Neural cell (in vitro differentiated cells): Measurements from ENCODE around the gene EYS. TPM values are rescaled to one million over a fixed set of nuclear protein-coding genes. Genes with fewer than 3 reads are reported as not detected.

Experiments used
- H2AFZ ChIP-seq: fragments of 200-600, 300-800 bp; sonication (generic), shearing (Covaris generic); 2 replicates; pipeline ENCODE4 v1.6.0; 2014; ENCODE audit warnings: low read depth, mild to moderate bottlenecking, antibody characterized with exemption, low read length, moderate library complexity
- H3F3A ChIP-seq: fragments of 200-600 bp; shearing (Covaris generic); 2 replicates; pipeline ENCODE4 v1.6.1; 2016; ENCODE audit warnings: mild to moderate bottlenecking, moderate library complexity, mixed read lengths, antibody characterized with exemption, low read length; ENCODE audit not compliant: insufficient read depth, poor library complexity, severe bottlenecking
- H3K27ac ChIP-seq: fragments of 200-600, 300-800 bp; sonication (generic), shearing (Covaris generic); 2 replicates; pipeline ENCODE4 v1.5.1; 2014; ENCODE audit warnings: mild to moderate bottlenecking, low read length, moderate library complexity
- H3K27me3 ChIP-seq: fragments of 300-800, 200-600 bp; sonication (generic), shearing (Covaris generic); 2 replicates; pipeline ENCODE4 v1.6.0; 2014; ENCODE audit warnings: mild to moderate bottlenecking, low read depth, low read length, moderate library complexity; ENCODE audit not compliant: insufficient read depth
- H3K36me3 ChIP-seq: fragments of 300-800, 200-600 bp; sonication (generic), shearing (Covaris generic); 2 replicates; pipeline ENCODE4 v1.5.1; 2014; ENCODE audit warnings: mild to moderate bottlenecking, antibody characterized with exemption, low read length, moderate library complexity; ENCODE audit not compliant: insufficient read depth
- H3K4me2 ChIP-seq: fragments of 300-800, 200-600 bp; sonication (generic), shearing (Covaris generic); 2 replicates; pipeline ENCODE4 v1.6.0; 2014; ENCODE audit warnings: mild to moderate bottlenecking, low read length
- H3K4me3 ChIP-seq: fragments of 300-800, 200-600 bp; sonication (generic), shearing (Covaris generic); 2 replicates; pipeline ENCODE4 v1.5.1; 2014; ENCODE audit warnings: mild to moderate bottlenecking, low read length, moderate library complexity
- H3K79me2 ChIP-seq: fragments of 200-600 bp; shearing (Covaris generic); replicated peaks from 2 replicates; pipeline ENCODE4 v1.6.0; 2014; ENCODE audit warnings: mild to moderate bottlenecking, low read length, moderate library complexity; ENCODE audit not compliant: insufficient read depth
- H3K9ac ChIP-seq: fragments of 300-800, 200-600 bp; sonication (generic), shearing (Covaris generic); 2 replicates; pipeline ENCODE4 v1.6.1; 2016; ENCODE audit warnings: mild to moderate bottlenecking, low read length, mixed read lengths
- H3K9me2 ChIP-seq: fragments of 200-600 bp; shearing (Covaris generic); 2 replicates; pipeline ENCODE4 v1.6.1; 2016; ENCODE audit warnings: mild to moderate bottlenecking, low read length, mixed read lengths; ENCODE audit not compliant: insufficient read depth
- H3K9me3 ChIP-seq: fragments of 200-600, 300-800 bp; sonication (generic), shearing (Covaris generic); 2 replicates; pipeline ENCODE4 v1.6.1; 2016; ENCODE audit warnings: mild to moderate bottlenecking, mixed run types, low read length, moderate library complexity, mixed read lengths
- H4K20me1 ChIP-seq: fragments of 200-600 bp; shearing (Covaris generic); 2 replicates; pipeline ENCODE4 v1.6.1; 2016; ENCODE audit warnings: mild to moderate bottlenecking, mixed run types; ENCODE audit not compliant: insufficient read depth
- EP300 ChIP-seq: fragments of 450-650 bp; conservative IDR thresholded peaks from 2 replicates; pipeline ENCODE4 v1.6.1; 2014; ENCODE audit warnings: antibody characterized with exemption, mild to moderate bottlenecking, moderate library complexity; ENCODE audit not compliant: poor library complexity, severe bottlenecking
- EZH2 ChIP-seq: fragments of 200-600, 300-800 bp; shearing (Covaris generic), sonication (generic); IDR thresholded peaks from 2 replicates; pipeline ENCODE4 v1.6.1; 2014; ENCODE audit warnings: antibody characterized with exemption, low read length, borderline replicate concordance, mild to moderate bottlenecking; ENCODE audit not compliant: insufficient read depth, poor library complexity, severe bottlenecking
- MXI1 ChIP-seq: fragments of 450-650 bp; conservative IDR thresholded peaks from 2 replicates; pipeline ENCODE4 v1.6.1; 2014; ENCODE audit warnings: antibody characterized with exemption, mild to moderate bottlenecking; ENCODE audit not compliant: poor library complexity, severe bottlenecking
- POLR2AphosphoS5 ChIP-seq: IDR thresholded peaks from 2 replicates; pipeline ENCODE4 v1.6.1; 2012
- RAD21 ChIP-seq: fragments of 450-650 bp; conservative IDR thresholded peaks from 2 replicates; pipeline ENCODE4 v1.6.1; 2014; ENCODE audit warnings: antibody characterized with exemption, mild to moderate bottlenecking, moderate library complexity
- SMC3 ChIP-seq: fragments of 450-650 bp; conservative IDR thresholded peaks from 2 replicates; pipeline ENCODE4 v1.6.1; 2014; ENCODE audit warnings: antibody characterized with exemption, mild to moderate bottlenecking, moderate library complexity; ENCODE audit not compliant: poor library complexity
- TAF1 ChIP-seq: IDR thresholded peaks from 2 replicates; pipeline ENCODE4 v1.6.1; 2012; ENCODE audit warnings: low read depth
- polyA plus RNA-seq: library from polyadenylated mRNA; depleted of rRNA; stranded (reverse); fragments of >200 nt; gene quantifications from 2 replicates; pipeline ENCODE4 v1.2.3, GENCODE V29; 2014
- TF ChIP-seq, protein P1 (sequence below): fragments of 450-650 bp; IDR thresholded peaks from 2 replicates; pipeline ENCODE4 v1.5.1; 2014; ENCODE audit warnings: antibody characterized with exemption, mild to moderate bottlenecking, moderate library complexity; ENCODE audit not compliant: poor library complexity, severe bottlenecking
- TF ChIP-seq, protein P2 (sequence below): IDR thresholded peaks from 2 replicates; pipeline ENCODE4 v1.6.1; 2012; ENCODE audit warnings: borderline replicate concordance

Gene EYS
- polyA plus RNA-seq, 1 donor from 2014 or later, result 0.38 TPM

DNA sequence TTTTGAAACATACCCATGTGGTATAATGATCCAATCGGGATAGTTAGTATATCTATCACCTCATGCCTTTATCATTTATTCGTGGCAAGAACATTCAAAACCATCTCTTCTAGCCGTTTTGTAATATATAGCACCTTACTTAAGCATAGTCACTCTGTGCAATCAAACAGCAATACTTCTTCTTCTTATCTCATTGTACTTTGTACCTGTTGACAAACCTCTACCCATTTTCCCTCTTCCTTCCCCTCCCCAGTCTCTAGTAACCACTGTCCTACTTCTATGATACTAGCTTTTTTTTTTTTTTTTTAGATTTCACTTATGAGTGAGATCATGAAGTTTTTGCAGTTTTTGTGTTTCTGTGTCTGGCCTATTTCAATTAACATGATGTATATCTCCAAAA is 296.7 kb downstream of the EYS start:
- Histone ChIP-seq H3K4me2 (no peak overlapping the region), H3K9me2 (no peaks in the 10 kb centered on the region), H3K9ac (no peak overlapping the region), H3K79me2 (no peaks in the 10 kb centered on the region), H3F3A (no peaks in the 10 kb centered on the region), H3K4me3 (no peak overlapping the region), H4K20me1 (no peaks in the 10 kb centered on the region), H3K27ac (no peak overlapping the region), H3K36me3 (no peaks in the 10 kb centered on the region), H2AFZ (no peak overlapping the region), H3K9me3 (no peaks in the 10 kb centered on the region), H3K27me3 (no peaks in the 10 kb centered on the region)
- TF ChIP-seq TAF1 (no peak), POLR2AphosphoS5 (no peak), RAD21 (no peak), EZH2 (no peak), MXI1 (no peak), EP300 (no peak), SMC3 (no peak)
- TF ChIP-seq, protein P1, sequence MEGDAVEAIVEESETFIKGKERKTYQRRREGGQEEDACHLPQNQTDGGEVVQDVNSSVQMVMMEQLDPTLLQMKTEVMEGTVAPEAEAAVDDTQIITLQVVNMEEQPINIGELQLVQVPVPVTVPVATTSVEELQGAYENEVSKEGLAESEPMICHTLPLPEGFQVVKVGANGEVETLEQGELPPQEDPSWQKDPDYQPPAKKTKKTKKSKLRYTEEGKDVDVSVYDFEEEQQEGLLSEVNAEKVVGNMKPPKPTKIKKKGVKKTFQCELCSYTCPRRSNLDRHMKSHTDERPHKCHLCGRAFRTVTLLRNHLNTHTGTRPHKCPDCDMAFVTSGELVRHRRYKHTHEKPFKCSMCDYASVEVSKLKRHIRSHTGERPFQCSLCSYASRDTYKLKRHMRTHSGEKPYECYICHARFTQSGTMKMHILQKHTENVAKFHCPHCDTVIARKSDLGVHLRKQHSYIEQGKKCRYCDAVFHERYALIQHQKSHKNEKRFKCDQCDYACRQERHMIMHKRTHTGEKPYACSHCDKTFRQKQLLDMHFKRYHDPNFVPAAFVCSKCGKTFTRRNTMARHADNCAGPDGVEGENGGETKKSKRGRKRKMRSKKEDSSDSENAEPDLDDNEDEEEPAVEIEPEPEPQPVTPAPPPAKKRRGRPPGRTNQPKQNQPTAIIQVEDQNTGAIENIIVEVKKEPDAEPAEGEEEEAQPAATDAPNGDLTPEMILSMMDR, result no peak
- TF ChIP-seq, protein P2, sequence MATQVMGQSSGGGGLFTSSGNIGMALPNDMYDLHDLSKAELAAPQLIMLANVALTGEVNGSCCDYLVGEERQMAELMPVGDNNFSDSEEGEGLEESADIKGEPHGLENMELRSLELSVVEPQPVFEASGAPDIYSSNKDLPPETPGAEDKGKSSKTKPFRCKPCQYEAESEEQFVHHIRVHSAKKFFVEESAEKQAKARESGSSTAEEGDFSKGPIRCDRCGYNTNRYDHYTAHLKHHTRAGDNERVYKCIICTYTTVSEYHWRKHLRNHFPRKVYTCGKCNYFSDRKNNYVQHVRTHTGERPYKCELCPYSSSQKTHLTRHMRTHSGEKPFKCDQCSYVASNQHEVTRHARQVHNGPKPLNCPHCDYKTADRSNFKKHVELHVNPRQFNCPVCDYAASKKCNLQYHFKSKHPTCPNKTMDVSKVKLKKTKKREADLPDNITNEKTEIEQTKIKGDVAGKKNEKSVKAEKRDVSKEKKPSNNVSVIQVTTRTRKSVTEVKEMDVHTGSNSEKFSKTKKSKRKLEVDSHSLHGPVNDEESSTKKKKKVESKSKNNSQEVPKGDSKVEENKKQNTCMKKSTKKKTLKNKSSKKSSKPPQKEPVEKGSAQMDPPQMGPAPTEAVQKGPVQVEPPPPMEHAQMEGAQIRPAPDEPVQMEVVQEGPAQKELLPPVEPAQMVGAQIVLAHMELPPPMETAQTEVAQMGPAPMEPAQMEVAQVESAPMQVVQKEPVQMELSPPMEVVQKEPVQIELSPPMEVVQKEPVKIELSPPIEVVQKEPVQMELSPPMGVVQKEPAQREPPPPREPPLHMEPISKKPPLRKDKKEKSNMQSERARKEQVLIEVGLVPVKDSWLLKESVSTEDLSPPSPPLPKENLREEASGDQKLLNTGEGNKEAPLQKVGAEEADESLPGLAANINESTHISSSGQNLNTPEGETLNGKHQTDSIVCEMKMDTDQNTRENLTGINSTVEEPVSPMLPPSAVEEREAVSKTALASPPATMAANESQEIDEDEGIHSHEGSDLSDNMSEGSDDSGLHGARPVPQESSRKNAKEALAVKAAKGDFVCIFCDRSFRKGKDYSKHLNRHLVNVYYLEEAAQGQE, result no peak

DNA sequence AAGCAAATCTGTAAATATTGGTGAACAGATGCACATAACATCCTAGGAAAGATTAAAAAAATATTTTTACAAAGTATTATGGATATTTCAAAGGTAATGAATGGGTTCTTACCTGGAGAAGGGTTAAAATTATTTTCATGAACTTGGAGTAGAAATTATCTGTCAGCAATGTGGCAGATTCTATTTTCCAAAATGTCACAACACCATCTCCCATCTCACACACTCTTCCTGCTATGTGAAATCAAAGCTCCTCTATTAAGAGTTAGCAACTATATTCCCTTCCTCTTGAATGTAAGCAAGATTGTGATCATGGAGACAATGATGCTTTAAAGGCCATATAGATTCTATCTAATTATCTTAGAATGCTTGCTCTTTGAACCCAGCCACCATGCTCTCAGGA is 304.5 kb downstream of the EYS start:
- no peak overlapping the region for H3K27ac ChIP-seq
- no peaks in the 10 kb centered on the region for H3K9me2 ChIP-seq
- H3K9me3 ChIP-seq, result no peaks in the 10 kb centered on the region
- no peak overlapping the region for H2AFZ ChIP-seq
- no peaks in the 10 kb centered on the region for H4K20me1 ChIP-seq
- H3K27me3 ChIP-seq, result no peaks in the 10 kb centered on the region
- H3K9ac ChIP-seq, result no peak overlapping the region
- H3K4me2 ChIP-seq, result no peak overlapping the region
- H3K4me3 ChIP-seq, result no peak overlapping the region
- no peaks in the 10 kb centered on the region for H3K36me3 ChIP-seq
- H3F3A ChIP-seq, result peaks cover 4% of the 10 kb centered on the region
- no peak for TF ChIP-seq EZH2
- no peak for TF ChIP-seq SMC3
- TF ChIP-seq EP300, result peak; percentile 96
- TF ChIP-seq MXI1, result no peak
- TF ChIP-seq, protein P1, result no peak
- TF ChIP-seq POLR2AphosphoS5, result peak; percentile 92
- TF ChIP-seq, protein P2, result peak; percentile 74
- TF ChIP-seq RAD21, result peak; percentile 24
- TF ChIP-seq TAF1, result no peak
- H3K79me2 ChIP-seq, result no peaks in the 10 kb centered on the region
